ENCODE results near the gene MBTD1.

DNA sequence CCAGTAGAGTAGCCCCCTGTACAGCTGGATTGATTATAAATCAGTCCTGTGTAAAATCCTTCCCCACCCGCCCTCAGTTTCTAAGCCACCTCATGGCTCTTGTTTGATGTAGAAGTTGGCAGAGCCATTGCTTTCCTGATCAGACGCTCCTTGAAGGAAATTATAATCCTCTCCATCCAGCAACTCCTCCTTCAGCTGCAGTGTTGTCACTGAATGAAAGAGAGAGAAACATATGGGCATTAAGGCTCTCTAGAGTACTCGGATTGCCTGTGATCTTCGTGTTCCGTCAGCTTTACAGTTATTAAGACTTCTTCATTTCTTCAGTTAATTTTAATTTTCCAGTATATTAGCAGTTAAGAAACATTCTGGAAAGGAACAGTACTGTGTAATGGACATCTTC, 79.4 kb downstream of the MBTD1 start:
- no peak for TF ChIP-seq CTCF (IDR thresholded peaks at IDR 0.05; ENCODE audit: poor library complexity)
- no peak for TF ChIP-seq EZH2 (IDR thresholded peaks at IDR 0.05; ENCODE audit: borderline replicate concordance)

All from hepatocyte (in vitro differentiated cells).